Kasumi-1 (cell line): ENCODE results near the gene RPS6KB2.
"Not testable (repeated sequence)": the region's sequence is repeated elsewhere in the genome, so short reads cannot be mapped to it uniquely, and the experiment has no call there.

ENCODE experiments used
- DNase-seq, 2 experiments: peaks; one replicate each; lab custom pipeline; 2025; lab: John Stamatoyannopoulos, UW

Gene RPS6KB2

GRCh38 chr11:67397986-67398660, 30.2 kb upstream of the RPS6KB2 start:
- no peak for DNase-seq

GRCh38 chr11:67398661-67399563, 29.4 kb upstream of the RPS6KB2 start:
- DNase-seq, result no peak

GRCh38 chr11:67400251-67400941, 27.9 kb upstream of the RPS6KB2 start:
- DNase-seq, result no peak

GRCh38 chr11:67400942-67401494, 27.3 kb upstream of the RPS6KB2 start:
- no peak for DNase-seq

GRCh38 chr11:67401495-67402191, 26.7 kb upstream of the RPS6KB2 start, which contains the start of gene PPP1CA:
Gene PPP1CA (minus strand): TSS chr11:67401858. CDS start chr11:67401782, 76 bp downstream.
- DNase-seq, result peak; percentile 87 to 95

- DNase-seq, result not testable (repeated sequence)
These were observed 26.0 kb upstream of the RPS6KB2 start for GRCh38 chr11:67402192-67402839.

- DNase-seq, result not testable (repeated sequence)
These were observed 25.2 kb upstream of the RPS6KB2 start for GRCh38 chr11:67403085-67403484.

GRCh38 chr11:67404515-67405195, 23.6 kb upstream of the RPS6KB2 start:
- no peak for DNase-seq

GRCh38 chr11:67405196-67405567, 23.1 kb upstream of the RPS6KB2 start:
- no peak for DNase-seq

GRCh38 chr11:67405688-67406339, 22.5 kb upstream of the RPS6KB2 start:
- DNase-seq, result no peak

GRCh38 chr11:67406420-67406968, 21.8 kb upstream of the RPS6KB2 start:
- DNase-seq, result no peak

- DNase-seq, result no peak
These were observed 21.2 kb upstream of the RPS6KB2 start for GRCh38 chr11:67406969-67407687.

GRCh38 chr11:67407688-67408163, 20.6 kb upstream of the RPS6KB2 start:
- DNase-seq, result no peak

GRCh38 chr11:67408437-67409200, 19.7 kb upstream of the RPS6KB2 start:
- DNase-seq, result no peak

GRCh38 chr11:67409261-67409666, 19.0 kb upstream of the RPS6KB2 start:
- DNase-seq, result peak; percentile 78 to 85

GRCh38 chr11:67409781-67410368, 18.4 kb upstream of the RPS6KB2 start:
- no peak for DNase-seq

GRCh38 chr11:67410369-67410831, 17.9 kb upstream of the RPS6KB2 start:
- DNase-seq, result no peak
